Measurements from ENCODE around the gene ZFAND2A.
"Not testable (repeated sequence)": the region's sequence is repeated elsewhere in the genome, so short reads cannot be mapped to it uniquely, and the experiment has no call there.

ZFAND2A gene

DNA sequence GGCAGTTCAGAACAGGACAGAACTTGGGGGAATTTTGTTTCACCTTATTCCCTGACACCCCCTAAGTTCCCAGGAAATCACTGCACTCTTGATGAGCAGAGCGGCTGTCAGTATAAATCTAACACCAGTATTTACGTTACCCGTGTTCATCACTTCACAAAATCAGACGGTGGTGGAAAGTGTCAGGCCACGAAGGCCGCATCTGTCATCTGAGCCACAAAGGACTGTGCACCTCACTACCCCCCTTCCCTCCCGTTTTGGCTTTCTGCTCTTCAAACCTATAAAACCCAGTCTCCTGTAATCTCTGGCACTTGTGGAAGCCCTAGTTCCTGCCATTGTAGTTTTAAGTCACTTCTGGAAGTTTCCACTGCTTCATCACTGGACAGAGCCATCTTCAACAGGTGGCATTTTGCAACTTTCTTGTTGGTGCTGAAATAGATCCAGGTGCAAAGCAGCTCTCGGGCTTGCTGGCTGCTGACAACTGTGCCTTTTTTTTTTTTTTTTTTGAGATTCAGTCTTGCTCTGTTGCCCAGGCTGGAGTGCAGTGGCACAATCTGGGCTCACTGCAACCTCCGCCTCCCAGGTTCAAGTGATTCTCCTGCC, 9.5 kb downstream of the ZFAND2A start:
- no peak for DNase-seq (ENCODE audit: low spot score)

DNA sequence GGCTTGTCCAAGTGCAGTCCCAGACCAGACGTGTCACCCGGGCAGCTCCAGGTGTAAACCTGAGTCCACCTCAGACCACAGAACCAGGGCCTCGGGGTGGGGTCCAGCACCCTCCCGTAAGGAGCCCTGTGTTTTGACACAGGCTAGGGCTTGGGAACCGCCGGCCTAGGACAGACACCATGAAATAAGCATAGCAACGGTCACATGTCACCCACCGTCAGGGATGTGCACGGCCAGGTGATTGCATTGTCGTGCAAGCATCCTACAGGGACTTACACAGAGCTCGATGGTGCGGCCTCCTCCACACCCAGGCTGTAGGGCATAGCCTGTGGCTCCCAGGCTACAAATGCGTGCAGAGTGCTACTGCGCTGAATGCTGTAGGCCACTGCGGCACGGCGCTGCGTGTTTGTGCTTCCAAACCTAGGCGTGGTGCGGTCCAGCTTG, 10.6 kb downstream of the ZFAND2A start:
- DNase-seq (ENCODE audit: low spot score) = no peak

DNA sequence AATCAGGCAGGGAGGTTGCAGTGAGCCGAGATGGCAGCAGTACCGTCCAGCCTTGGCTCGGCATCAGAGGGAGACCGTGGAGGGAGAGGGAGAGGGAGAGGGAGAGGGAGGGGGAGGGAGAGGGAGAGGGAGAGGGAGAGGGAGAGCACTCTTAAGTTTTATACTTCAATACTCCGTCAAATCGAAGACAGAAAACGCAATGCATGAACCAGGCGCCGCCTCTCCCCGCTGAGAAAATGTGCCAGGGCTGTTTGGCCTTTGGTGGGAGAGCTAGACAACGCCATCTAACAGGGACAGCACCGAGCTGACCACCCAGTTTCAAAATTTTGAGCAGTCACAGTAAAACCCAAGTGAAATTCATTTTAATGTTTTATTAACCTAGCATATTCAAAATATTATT, 12.1 kb downstream of the ZFAND2A start:
- DNase-seq (ENCODE audit: low spot score) = not testable (repeated sequence)

DNA sequence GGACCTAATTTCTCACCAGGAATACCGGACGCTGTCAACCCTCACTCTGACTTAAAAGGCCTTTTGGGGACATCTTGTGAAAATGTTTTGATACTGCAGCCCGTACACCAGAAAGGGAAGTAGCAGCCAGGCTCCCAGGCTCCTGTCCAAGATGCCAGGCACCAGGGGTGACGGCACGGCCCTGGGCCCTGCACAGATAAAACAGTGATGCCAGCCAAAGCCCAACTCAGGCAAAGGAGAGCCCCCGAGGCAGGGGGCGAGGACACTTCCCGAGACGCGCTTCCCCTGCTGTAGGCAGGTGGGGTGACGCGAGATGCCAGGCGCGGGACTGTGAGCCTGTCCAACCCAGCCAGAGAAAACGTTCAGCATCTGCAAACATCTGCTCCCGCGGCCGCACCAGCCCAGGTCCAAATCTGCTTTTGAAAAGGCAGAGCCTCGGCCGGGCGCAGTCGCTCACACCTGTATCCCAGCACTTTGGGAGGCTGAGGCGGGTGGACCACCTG, 15.7 kb downstream of the ZFAND2A start:
- DNase-seq (ENCODE audit: low spot score) = no peak

DNA sequence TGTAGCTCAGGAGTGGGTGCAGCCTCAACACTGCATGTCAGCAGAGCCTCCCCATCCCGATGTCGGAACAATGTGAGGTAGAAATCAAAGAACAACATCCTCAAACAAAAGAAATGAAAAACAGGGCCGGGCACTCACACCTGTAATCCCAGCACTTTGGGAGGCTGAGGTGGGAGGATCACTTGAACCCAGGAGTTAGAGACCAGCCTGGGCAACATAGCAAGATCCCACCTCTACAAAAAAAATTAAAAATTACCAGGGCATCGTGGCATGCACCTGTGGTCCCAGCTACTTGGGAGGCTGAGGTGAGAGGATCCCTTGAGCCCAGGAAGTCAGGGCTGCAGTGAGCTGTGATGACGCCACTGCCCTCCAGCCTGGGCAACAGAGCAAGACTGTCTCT, 17.0 kb downstream of the ZFAND2A start:
- not testable (repeated sequence) for DNase-seq (ENCODE audit: low spot score)

DNA sequence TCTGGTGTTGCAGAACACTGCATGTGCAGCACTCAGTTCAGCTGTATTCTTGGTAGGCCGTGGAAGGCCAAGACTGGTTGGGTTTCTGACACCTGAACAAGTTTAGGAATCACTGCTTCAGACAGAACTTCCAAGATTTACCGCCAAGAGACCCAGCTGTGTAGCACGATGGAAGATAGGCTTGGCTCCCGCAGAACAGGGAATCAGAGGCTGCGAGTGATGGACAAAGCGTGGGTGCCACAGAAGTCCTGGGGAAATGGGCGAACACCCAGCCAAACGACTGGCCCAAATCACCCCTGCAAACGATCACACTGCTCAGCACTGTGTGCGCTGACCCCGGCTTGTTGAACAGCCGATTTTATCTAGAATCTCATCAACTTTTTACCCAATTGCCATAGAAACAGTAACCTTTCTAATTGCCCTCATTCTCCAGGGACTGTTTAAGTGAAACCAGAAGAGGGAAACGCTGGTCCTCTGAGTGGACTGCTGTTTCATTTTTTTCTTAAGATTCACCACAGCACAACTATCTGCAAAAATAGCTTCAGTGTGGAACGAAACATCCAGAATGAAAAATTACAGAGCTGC, 17.9 kb downstream of the ZFAND2A start:
- DNase-seq (ENCODE audit: low spot score) = no peak

DNA sequence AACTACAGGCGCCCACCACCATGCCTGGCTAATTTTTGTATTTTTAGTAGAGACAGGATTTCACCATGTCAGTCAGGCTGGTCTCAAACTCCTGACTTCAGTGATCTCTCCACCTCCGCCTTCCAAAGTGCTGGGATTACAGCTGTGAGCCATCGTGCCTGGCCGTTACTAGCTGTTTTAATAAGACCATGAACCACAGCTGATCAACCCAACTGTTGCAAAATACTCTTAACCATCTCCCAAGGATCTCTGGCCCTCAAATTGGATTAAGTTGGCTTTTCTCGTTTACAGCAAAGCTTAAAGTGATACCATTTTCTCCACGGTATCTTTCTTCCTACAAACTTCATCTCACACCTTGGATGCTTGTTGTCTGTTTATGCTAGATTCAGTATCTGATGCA, 18.3 kb downstream of the ZFAND2A start:
- DNase-seq (ENCODE audit: low spot score) = no peak

DNA sequence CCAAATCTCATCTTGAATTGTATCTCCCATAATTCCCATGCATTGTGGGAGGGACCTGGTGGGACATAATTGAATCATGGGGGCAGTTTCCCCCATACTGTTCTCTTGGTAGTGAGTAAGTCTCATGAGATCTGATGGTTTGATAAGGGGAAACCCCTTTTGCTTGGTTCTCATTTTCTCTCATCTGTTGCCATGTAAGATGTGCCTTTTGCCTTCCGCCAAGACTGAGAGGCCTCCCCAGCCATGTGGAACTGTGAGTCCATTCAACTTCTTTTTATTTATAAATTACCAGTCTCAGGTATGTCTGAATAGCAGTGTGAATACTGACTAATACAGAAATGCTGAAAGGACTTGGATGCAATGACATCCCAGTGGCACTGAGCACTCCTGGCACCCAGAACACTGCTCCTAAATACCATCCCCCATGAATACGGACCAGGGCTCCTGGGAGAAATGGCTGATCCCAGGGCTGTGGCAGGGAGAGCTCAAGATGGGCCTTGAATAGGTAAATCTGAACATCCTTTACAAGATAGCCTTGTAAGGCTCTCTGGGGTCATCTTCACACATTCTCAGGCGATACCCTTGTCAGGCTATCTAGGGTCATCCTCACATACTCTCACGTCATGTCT, 19.4 kb downstream of the ZFAND2A start:
- DNase-seq (ENCODE audit: low spot score) = no peak

DNA sequence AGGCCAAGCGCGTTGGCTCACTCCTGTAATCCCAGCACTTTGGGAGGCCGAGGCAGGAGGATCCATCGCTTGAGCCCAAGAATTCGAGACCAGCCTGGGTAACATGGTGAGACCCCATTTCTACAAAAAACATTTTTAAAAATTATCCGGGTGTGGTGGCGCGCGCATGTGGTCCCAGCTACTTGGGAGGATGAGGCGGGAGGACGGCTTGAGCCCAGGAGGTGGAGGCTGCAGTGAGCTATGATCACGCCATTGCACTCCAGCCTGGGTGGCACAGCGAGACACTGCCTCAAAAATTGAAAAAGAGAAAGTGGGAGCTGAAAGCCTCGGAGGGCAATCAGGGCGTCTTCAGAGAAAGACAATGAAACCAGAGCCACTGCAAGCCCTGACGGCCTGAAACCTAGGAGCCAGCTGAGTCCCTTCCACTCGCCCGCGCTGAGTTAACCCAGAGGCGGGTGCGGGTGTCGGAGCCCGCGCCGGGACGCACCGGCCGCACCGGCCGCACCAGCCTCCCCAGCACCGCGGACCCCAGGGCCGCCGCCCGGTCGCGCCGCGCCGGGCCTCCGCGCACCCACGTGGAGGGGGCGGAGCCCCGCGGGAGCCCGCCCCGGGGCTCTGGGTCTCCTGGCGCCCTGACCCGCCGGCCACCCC, 22.4 kb downstream of the ZFAND2A start:
- no peak for DNase-seq (ENCODE audit: low spot score)

DNA sequence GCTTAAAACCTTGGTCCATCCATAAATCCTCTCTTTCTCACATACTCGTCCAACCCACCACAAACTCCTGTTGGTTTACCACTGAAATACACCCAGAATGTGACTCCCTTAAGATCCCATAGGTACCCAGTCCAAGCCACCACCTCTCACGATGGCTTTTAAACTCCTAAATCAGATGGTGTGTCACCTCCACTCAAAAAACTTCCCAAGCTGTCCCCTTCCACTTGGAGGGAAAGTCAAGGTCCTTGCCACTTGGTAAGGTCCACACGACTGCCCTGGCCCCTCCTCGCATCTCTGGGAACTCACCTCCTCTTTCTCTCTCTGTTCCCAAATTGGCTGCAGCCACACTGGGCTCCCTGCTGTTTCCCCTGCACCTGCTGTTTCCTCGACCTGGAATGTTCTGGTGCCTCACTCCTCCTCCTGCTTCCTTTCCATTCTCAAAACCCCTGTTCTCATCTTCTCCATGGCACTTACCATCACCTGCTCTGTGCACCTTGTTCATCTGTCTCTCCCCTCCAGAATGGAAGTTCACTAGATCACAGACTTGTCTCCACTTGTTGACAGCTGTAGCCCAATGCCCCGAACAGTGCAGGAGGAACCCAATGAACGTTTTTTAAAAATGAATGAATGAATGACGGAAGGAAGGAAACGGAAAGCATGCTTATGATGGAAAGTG, 23.0 kb downstream of the ZFAND2A start:
- DNase-seq (ENCODE audit: low spot score) = no peak

DNA sequence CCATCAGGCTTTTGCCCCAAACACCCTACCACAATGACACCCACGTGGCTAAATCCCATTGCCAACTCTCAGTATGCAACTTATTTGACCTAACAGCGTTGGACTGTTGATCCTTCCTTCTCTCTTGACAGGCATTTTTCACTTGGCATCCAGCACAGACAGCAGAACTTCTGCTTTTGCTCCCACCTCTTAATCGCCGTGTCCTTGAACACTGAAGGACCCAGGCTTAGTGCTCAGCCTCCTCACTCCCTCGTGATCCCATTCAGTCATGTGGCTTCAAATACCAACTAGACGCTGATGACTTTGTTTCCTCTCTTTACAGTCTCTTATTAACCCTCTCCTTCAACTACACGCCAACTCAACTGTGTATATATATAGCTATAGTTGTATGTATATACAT, 25.0 kb downstream of the ZFAND2A start:
- DNase-seq (ENCODE audit: low spot score) = no peak

DNA sequence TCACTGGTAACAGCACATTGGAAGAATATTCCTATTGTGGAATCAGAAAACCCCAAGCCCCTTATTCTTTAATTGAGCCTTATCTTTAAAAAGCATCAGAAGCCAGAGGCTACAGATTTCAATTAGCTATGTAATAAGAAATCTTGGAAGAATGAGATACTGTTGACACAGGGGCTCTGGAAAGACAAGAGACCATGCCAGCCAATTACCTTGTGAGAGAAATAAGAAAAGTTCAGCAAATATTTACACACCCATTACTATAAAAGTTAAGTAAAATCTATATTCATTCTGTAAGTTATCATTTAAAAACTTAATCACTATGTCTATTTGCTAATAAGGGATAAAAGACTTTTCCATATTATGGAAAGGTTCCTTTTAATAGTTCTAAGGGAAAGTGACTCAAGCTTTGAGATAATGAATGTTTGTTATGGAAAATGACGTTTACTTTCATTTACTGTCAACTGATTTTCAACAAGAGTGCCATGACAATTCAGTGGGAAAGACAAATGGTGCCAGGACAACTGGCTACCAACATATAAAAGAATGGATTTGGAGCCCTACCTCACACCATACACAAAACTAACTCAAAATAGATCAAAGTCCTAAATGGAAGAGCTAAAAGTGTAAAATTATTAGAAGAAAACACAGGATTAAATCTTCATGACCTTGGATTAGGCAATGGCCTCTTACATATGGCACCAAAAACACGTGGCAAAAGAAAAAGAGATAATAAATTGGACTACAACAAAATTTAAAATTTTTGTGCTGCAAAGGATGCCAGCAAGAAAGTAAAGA, 28.3 kb downstream of the ZFAND2A start:
- no peak for DNase-seq (ENCODE audit: low spot score)

DNA sequence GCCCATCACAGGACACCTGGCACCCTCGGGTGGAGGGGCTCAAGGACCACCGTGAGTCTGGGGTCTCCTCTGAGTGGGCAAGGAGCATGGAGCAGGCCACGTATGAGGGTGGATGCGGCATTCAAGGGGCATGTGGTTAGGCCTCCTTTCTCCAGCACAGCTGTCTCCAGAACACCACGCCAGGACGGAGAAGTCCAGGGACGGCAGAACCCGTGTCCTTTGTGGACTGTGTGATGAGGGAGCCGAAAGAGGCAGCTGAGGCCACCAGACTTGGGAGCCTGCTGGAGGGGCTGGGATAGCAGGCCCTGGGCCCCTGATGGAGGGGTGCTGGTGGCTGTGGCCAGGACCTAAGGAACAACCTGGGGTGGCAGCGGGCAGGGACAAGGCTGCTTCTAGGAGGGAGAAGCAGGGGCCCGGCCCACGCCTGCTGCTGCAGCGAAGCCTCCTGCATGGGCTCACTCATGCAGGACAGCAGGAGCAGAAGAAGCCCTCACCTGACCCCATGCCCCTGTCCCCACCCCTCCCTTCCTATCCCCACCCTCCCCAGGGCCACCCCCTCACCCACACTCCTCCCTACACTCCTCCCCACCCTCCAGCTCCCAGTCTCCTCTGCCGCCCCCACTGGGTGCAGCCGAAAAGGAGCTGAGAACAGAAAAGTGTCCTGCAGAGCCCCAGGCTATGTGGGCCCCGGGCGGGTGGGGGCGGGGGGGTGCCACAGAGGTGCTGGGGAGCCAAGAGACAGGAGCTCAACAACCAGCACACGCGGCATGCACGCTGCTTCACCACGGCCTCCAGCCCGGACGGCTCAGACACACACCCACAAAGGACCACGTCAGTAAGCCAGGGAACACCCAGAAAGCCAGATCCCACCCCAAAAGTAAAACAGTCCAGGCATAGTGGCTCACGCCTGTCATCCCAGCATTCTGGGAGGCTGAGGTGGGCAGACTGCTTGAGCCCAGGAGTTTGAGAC, 29.7 kb downstream of the ZFAND2A start:
- no peak for DNase-seq (ENCODE audit: low spot score)

DNA sequence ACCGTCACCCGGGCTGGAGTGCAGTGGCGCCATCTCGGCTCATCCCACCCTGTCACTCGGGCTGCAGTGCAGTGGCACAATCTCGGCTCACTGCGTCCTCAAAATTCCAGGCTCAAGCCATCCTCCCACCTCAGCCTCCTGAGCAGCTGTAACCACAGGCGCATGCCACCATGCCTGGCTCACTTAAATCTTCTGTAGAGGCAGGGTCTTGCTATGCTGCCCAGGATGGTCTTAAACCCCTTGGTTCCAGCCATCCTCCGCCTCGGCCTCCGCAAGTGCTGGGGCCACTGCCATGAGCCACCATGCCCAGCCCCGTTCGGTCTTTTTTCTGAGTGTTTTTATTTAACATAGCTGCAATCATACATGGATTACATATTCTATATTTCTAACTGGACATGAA, 30.6 kb downstream of the ZFAND2A start:
- no peak for DNase-seq (ENCODE audit: low spot score)

DNA sequence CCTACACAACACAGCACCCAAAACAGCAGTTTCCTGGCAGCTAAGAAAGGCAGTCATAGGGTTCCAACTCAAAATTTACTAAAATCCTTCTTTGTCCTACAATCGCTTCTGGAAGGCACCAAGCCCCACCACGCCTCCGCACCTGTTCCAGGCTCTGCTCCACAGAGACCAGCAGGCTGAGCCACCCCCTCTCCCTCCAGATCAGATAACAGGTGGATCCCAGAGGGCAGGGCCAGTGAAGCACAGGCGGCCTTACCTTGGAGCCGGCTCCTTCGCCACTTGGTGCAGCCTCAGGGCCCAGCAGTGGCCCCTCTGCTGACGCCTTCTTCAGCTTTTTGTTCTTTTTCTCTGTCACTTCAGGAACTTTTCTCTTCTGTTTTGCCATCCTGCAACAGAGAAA, 33.0 kb downstream of the ZFAND2A start:
- DNase-seq (ENCODE audit: low spot score) = no peak

DNA sequence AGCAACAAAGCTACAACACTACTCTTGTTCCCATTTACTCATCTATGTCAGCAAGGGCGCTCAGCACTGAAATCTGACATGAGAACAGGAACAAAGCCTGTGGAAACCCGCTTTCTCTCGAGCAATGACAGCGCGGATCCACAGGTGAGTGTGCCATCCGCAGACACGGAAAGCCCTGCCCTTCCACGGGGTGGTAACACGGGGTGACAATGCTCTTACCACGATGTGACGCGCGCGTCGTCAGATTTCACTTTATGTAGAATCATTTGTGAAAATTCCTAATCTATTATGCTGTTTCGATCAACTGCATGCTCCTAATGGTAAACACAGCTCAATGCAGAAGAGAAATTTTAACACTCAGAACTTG, 34.4 kb downstream of the ZFAND2A start:
- DNase-seq (ENCODE audit: low spot score) = no peak

DNA sequence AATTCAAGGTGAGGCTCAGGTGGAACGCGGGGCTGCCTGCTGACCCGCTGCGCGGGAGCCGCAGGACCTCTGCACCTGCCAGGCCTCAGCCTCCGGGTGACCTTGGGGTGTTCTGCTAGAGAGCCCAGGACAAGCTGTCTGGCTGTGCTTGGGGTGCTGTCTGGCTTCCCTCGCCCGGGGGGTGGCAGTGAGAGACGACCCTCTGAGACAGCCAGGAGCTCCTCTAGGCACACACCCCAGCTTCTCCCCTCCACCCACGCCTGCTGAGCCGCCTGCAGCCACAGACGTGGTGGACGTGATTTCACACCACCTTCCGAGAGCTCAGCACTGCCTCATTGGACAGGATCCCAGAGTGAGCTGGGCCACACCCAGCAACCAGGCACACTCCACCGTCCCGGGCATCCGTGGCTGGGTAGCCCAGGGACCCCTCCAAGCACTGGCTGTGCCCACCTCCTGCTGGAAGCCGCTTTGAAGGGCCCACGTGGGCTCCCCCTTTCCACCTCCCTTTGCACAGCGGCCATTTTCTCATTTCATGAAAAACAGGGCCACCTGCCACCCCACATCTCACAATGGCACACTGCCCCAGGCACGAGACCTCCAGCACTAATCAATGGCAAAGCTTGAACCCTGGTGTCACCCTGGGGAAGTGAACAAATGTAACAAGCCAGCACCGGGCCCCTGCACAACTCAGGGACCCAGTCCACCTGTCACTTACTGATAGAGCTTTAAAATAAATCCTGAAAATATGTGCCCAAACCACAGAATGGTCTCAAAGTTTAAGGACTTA, 35.0 kb downstream of the ZFAND2A start:
- no peak for DNase-seq (ENCODE audit: low spot score)

DNA sequence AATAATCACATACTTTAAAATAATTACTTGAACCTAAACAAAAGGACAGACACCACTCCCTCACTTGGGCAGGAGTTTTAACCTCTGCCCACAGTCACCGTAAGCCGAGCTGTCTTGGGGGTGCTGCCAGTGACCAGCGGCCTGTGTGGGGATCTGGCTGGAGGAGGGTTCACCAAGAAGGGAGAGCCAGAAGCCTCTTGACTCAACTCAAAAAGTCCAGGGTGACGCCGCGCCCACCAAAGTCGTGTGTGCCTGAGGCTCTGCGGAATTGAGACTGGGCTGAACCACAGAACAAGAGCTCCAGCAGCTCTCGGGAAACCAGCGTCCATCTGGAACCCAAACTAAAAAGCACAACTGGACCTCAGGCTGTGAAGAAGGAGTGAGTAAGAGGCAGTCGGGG, 35.8 kb downstream of the ZFAND2A start:
- no peak for DNase-seq (ENCODE audit: low spot score)

DNA sequence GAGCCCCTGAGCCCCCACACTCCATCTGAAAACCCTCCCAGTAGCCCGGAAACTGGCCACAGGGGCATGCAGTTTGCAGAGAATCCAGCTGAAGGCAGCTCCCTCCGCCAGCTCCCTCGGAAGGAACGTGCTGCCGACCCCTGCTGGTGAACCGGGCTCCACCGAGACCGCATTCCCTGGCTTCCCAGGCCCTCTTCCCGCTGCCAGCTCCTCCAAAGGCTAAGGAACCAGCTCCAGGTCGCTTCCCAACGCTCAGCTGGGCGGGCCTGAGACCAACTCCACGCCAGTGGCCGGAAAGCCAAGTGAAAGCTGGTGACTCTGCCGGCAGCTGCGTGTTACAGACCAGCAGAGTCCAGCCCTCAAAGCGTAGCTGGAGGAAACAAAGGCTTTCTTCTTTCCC, 36.3 kb downstream of the ZFAND2A start:
- DNase-seq (ENCODE audit: low spot score) = peak; percentile 80
